Neural progenitor cell (in vitro differentiated cells): ENCODE measurements around the gene HOXD3. TPM values are rescaled to one million over a fixed set of nuclear protein-coding genes. Genes with fewer than 3 reads are reported as not detected.

ENCODE experiments used
- DNase-seq: peaks from one replicate; pipeline ENCODE4 v3.0.0-alpha.2; 2016; ENCODE audit warnings: low spot score
- H2AFZ ChIP-seq: fragments of 200-600 bp; sonication (generic); replicated peaks from 2 replicates; pipeline ENCODE4 v1.6.1; 2016; ENCODE audit warnings: antibody characterized with exemption
- H3F3A ChIP-seq: fragments of 200-600 bp; sonication (generic); 2 replicates; pipeline ENCODE4 v1.6.1; 2016; ENCODE audit warnings: antibody characterized with exemption, low read depth
- H3K27ac ChIP-seq: fragments of 200-600 bp; sonication (generic); 2 replicates; pipeline ENCODE4 v1.5.1; 2016; ENCODE audit warnings: mild to moderate bottlenecking
- H3K27me3 ChIP-seq: fragments of 200-600 bp; sonication (generic); 2 replicates; pipeline ENCODE4 v1.6.1; 2016; ENCODE audit warnings: mild to moderate bottlenecking, moderate library complexity
- H3K36me3 ChIP-seq: fragments of 200-600 bp; sonication (generic); 2 replicates; pipeline ENCODE4 v1.5.1; 2016
- H3K4me1 ChIP-seq: fragments of 200-600 bp; sonication (generic); 2 replicates; pipeline ENCODE4 v1.6.1; 2016; ENCODE audit warnings: mixed run types
- H3K4me2 ChIP-seq: fragments of 200-600 bp; sonication (generic); 2 replicates; pipeline ENCODE4 v1.6.1; 2016
- H3K4me3 ChIP-seq: fragments of 200-600 bp; sonication (generic); 2 replicates; pipeline ENCODE4 v1.5.1; 2016
- H3K79me2 ChIP-seq: fragments of 200-600 bp; sonication (generic); 2 replicates; pipeline ENCODE4 v1.6.1; 2016; ENCODE audit warnings: low read depth
- H3K9ac ChIP-seq: fragments of 200-600 bp; sonication (generic); 2 replicates; pipeline ENCODE4 v1.6.1; 2016
- H3K9me3 ChIP-seq: fragments of 200-600 bp; sonication (generic); 2 replicates; pipeline ENCODE4 v1.5.1; 2016; ENCODE audit warnings: low read depth
- H4K20me1 ChIP-seq: fragments of 200-600 bp; sonication (generic); 2 replicates; pipeline ENCODE4 v1.6.1; 2016; ENCODE audit warnings: low read depth
- H3K27ac Mint-ChIP-seq: 3 replicates; pipeline ENCODE4 v1.8.0; 2021; ENCODE audit warnings: mixed read lengths
- H3K27me3 Mint-ChIP-seq: 2 replicates; pipeline ENCODE4 v1.8.0; 2022; ENCODE audit warnings: low read depth, mild to moderate bottlenecking, inconsistent platforms, moderate library complexity, mixed read lengths; ENCODE audit not compliant: insufficient read depth
- H3K36me3 Mint-ChIP-seq: 3 replicates; pipeline ENCODE4 v1.8.0; 2021; ENCODE audit warnings: mixed read lengths
- H3K4me1 Mint-ChIP-seq: 3 replicates; pipeline ENCODE4 v1.8.0; 2021; ENCODE audit warnings: mixed read lengths
- H3K4me3 Mint-ChIP-seq: 3 replicates; pipeline ENCODE4 v1.8.0; 2021; ENCODE audit warnings: mild to moderate bottlenecking, moderate library complexity, mixed read lengths
- H3K9me3 Mint-ChIP-seq: 3 replicates; pipeline ENCODE4 v1.8.0; 2020; ENCODE audit warnings: mixed read lengths
- CTCF ChIP-seq: fragments of 200-600 bp; sonication (generic); IDR thresholded peaks from 2 replicates; pipeline ENCODE4 v1.5.1; 2017; ENCODE audit warnings: antibody characterized with exemption, mild to moderate bottlenecking
- EZH2 ChIP-seq: fragments of 200-600 bp; sonication (generic); IDR thresholded peaks from 2 replicates; pipeline ENCODE4 v1.6.1; 2017; ENCODE audit warnings: antibody characterized with exemption, mild to moderate bottlenecking, moderate library complexity
- EZH2phosphoT487 ChIP-seq: fragments of 200-600 bp; sonication (generic); IDR thresholded peaks from 2 replicates; pipeline ENCODE4 v1.6.1; 2017; ENCODE audit warnings: antibody characterized with exemption
- total RNA-seq: library from RNA; depleted of rRNA; stranded (reverse); fragments of >200 nt; gene quantifications from 2 replicates; pipeline ENCODE4 v1.2.3, GENCODE V29; 2015; ENCODE audit warnings: low replicate concordance

The HOXD3 gene
- total RNA-seq, 1 donor from 2014 or later = not detected

GRCh38 chr2:176189681-176190641, 32.9 kb downstream of the HOXD3 start:
- Mint-ChIP-seq H3K27me3 (peaks cover 72% of the 10 kb centered on the region), H3K36me3 (no peaks in the 10 kb centered on the region), H3K27ac (no peak overlapping the region), H3K4me3 (peak overlapping the region; percentile 59), H3K9me3 (peaks cover 7% of the 10 kb centered on the region), H3K4me1 (peaks cover 6% of the 10 kb centered on the region)
- Histone ChIP-seq H3K4me2 (no peak overlapping the region), H3K4me3 (no peak overlapping the region), H3K27me3 (peaks cover 100% of the 10 kb centered on the region), H3K9ac (no peak overlapping the region), H4K20me1 (peaks cover 47% of the 10 kb centered on the region), H3K9me3 (no peaks in the 10 kb centered on the region), H3K79me2 (no peaks in the 10 kb centered on the region), H3K4me1 (no peaks in the 10 kb centered on the region), H3K36me3 (no peaks in the 10 kb centered on the region), H2AFZ (no peak overlapping the region), H3F3A (no peaks in the 10 kb centered on the region), H3K27ac (no peak overlapping the region)
- peak; percentile 38 for DNase-seq
- TF ChIP-seq EZH2phosphoT487 (peak; percentile 96), EZH2 (peak; percentile 95), CTCF (no peak)

DNA sequence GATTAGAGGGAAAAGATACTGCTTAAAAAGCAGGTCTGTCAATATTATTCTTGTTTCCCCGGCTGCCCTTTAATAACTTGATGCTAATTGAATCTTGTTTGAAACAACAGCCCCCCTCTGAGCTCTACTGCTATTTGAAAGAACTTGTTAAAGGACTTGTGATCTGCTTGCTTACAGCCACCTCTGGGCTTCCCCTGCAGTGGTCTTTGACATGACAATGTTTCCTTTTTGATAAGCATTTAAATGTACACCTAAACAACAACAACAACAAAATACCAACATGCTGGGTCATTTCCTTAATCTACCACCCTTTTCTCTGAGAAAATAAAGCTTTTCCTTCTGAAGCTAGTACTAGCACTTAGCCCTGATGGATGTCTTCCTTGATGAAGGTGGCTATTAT, 35.2 kb downstream of the HOXD3 start:
- Histone ChIP-seq H3F3A (no peaks in the 10 kb centered on the region), H2AFZ (no peak overlapping the region), H3K4me2 (no peak overlapping the region), H4K20me1 (peaks cover 40% of the 10 kb centered on the region), H3K36me3 (no peaks in the 10 kb centered on the region), H3K9me3 (no peaks in the 10 kb centered on the region), H3K4me3 (no peak overlapping the region), H3K9ac (no peak overlapping the region), H3K79me2 (no peaks in the 10 kb centered on the region), H3K27me3 (peaks cover 100% of the 10 kb centered on the region), H3K4me1 (no peaks in the 10 kb centered on the region), H3K27ac (no peak overlapping the region)
- H3K27ac Mint-ChIP-seq = no peak overlapping the region
- H3K9me3 Mint-ChIP-seq = peaks cover 4% of the 10 kb centered on the region
- peaks cover 56% of the 10 kb centered on the region for H3K27me3 Mint-ChIP-seq
- DNase-seq = no peak
- no peaks in the 10 kb centered on the region for H3K36me3 Mint-ChIP-seq
- H3K4me1 Mint-ChIP-seq = peaks cover 6% of the 10 kb centered on the region
- no peak overlapping the region for H3K4me3 Mint-ChIP-seq
- TF ChIP-seq EZH2phosphoT487 (no peak), EZH2 (no peak), CTCF (no peak)

DNA sequence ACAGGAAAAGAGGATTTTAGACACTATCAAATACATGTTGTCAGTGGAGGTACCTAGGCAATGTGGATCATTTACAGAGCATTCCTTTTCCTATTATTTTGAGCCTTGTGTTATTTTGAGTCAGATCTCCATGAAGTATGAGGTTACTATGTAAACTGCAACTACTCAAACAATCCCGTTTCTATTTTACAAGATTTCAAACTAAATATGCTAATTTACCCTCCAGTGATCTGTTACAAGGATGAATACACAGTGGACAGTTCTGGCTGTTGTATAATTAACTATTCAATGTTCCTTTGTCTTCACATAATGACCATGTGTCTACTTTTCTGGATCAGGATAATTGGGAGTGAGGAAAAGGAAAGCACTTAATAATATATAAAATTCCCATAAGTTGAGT, 35.9 kb downstream of the HOXD3 start:
- no peaks in the 10 kb centered on the region for H3K79me2 ChIP-seq
- Mint-ChIP-seq H3K4me3 (no peak overlapping the region), H3K36me3 (no peaks in the 10 kb centered on the region), H3K9me3 (peaks cover 3% of the 10 kb centered on the region), H3K27ac (no peak overlapping the region), H3K4me1 (peaks cover 1% of the 10 kb centered on the region), H3K27me3 (peaks cover 49% of the 10 kb centered on the region)
- H3K4me3 ChIP-seq = no peak overlapping the region
- no peak overlapping the region for H3K27ac ChIP-seq
- H3K36me3 ChIP-seq = no peaks in the 10 kb centered on the region
- no peaks in the 10 kb centered on the region for H3F3A ChIP-seq
- H3K4me2 ChIP-seq = no peak overlapping the region
- TF ChIP-seq EZH2phosphoT487 (no peak), CTCF (no peak), EZH2 (no peak)
- DNase-seq = no peak
- peaks cover 100% of the 10 kb centered on the region for H3K27me3 ChIP-seq
- peaks cover 33% of the 10 kb centered on the region for H4K20me1 ChIP-seq
- no peak overlapping the region for H3K9ac ChIP-seq
- no peak overlapping the region for H2AFZ ChIP-seq
- H3K4me1 ChIP-seq = no peaks in the 10 kb centered on the region
- no peaks in the 10 kb centered on the region for H3K9me3 ChIP-seq
